Activated naive CD8-positive, alpha-beta T cell treated with anti-CD3 and anti-CD28 coated beads for 36 hours (primary cell): ENCODE results near the gene EBNA1BP2. TPM values are rescaled to one million over a fixed set of nuclear protein-coding genes. Genes with fewer than 3 reads are reported as not detected.
"Not testable (repeated sequence)": the region's sequence is repeated elsewhere in the genome, so short reads cannot be mapped to it uniquely, and the experiment has no call there.

Source experiments
- DNase-seq: peaks from one replicate; pipeline ENCODE4 v3.0.0; 2021
- H3K27ac Mint-ChIP-seq: one replicate; pipeline ENCODE4 v1.8.0; 2022; ENCODE audit warnings: mild to moderate bottlenecking, moderate library complexity, mixed read lengths
- H3K27me3 Mint-ChIP-seq: one replicate; pipeline ENCODE4 v1.8.0; 2022; ENCODE audit warnings: mild to moderate bottlenecking, mixed read lengths
- H3K36me3 Mint-ChIP-seq: one replicate; pipeline ENCODE4 v1.8.0; 2021; ENCODE audit warnings: mild to moderate bottlenecking, mixed read lengths
- H3K4me1 Mint-ChIP-seq: one replicate; pipeline ENCODE4 v1.8.0; 2021; ENCODE audit warnings: mixed read lengths
- H3K4me3 Mint-ChIP-seq: one replicate; pipeline ENCODE4 v1.8.0; 2022; ENCODE audit warnings: mild to moderate bottlenecking, moderate library complexity, mixed read lengths
- H3K9me3 Mint-ChIP-seq: one replicate; pipeline ENCODE4 v1.8.0; 2022; ENCODE audit warnings: mixed read lengths
- total RNA-seq, 2 experiments: library from RNA; stranded (reverse); gene quantifications; one replicate each; pipeline ENCODE4 v1.2.3, GENCODE V29; 2021

EBNA1BP2 gene
- total RNA-seq = 100 to 1,000 TPM; 164 to 167 TPM

- peak; percentile 89 for DNase-seq
- H3K27me3 Mint-ChIP-seq = peaks cover 16% of the 10 kb centered on the region
- H3K4me3 Mint-ChIP-seq = peak within 1 kb of the TSS; percentile 90
- peaks cover 2% of the 10 kb centered on the region for H3K9me3 Mint-ChIP-seq
- peaks cover 38% of the 10 kb centered on the region for H3K36me3 Mint-ChIP-seq
- peak within 1 kb of the TSS; percentile 96 for H3K27ac Mint-ChIP-seq
- peaks cover 30% of the 10 kb centered on the region for H3K4me1 Mint-ChIP-seq
These were observed at the start of gene EBNA1BP2, which contains the start of gene CFAP57 for GRCh38 chr1:43171876-43172526. EBNA1BP2 (minus strand) TSS chr1:43172290; CDS start chr1:43172118, 172 bp downstream. CFAP57 (plus strand) TSS chr1:43172330; CDS start chr1:43172754, 424 bp downstream.

- Mint-ChIP-seq H3K27ac (no peak overlapping the region), H3K36me3 (no peaks in the 10 kb centered on the region), H3K4me3 (no peak overlapping the region), H3K4me1 (peaks cover 8% of the 10 kb centered on the region), H3K27me3 (no peaks in the 10 kb centered on the region), H3K9me3 (no peaks in the 10 kb centered on the region)
- no peak for DNase-seq
These were observed 49.7 kb upstream of the EBNA1BP2 start for GRCh38 chr1:43221797-43222196.

GRCh38 chr1:43220905-43221778 lies 49.1 kb upstream of the EBNA1BP2 start:
- H3K4me3 Mint-ChIP-seq = no peak overlapping the region
- no peak for DNase-seq
- no peaks in the 10 kb centered on the region for H3K36me3 Mint-ChIP-seq
- no peaks in the 10 kb centered on the region for H3K27me3 Mint-ChIP-seq
- H3K27ac Mint-ChIP-seq = peak overlapping the region; percentile 23
- H3K4me1 Mint-ChIP-seq = peaks cover 8% of the 10 kb centered on the region
- H3K9me3 Mint-ChIP-seq = no peaks in the 10 kb centered on the region

GRCh38 chr1:43217747-43218146 lies 45.7 kb upstream of the EBNA1BP2 start:
- Mint-ChIP-seq H3K27me3 (peaks cover 4% of the 10 kb centered on the region), H3K9me3 (no peaks in the 10 kb centered on the region), H3K4me1 (peaks cover 8% of the 10 kb centered on the region), H3K4me3 (no peak overlapping the region), H3K36me3 (no peaks in the 10 kb centered on the region), H3K27ac (no peak overlapping the region)
- no peak for DNase-seq

- no peak overlapping the region for H3K27ac Mint-ChIP-seq
- peaks cover 4% of the 10 kb centered on the region for H3K27me3 Mint-ChIP-seq
- H3K36me3 Mint-ChIP-seq = no peaks in the 10 kb centered on the region
- H3K9me3 Mint-ChIP-seq = no peaks in the 10 kb centered on the region
- no peak for DNase-seq
- no peak overlapping the region for H3K4me3 Mint-ChIP-seq
- no peaks in the 10 kb centered on the region for H3K4me1 Mint-ChIP-seq
These were observed 42.7 kb upstream of the EBNA1BP2 start for GRCh38 chr1:43214501-43215444.

GRCh38 chr1:43208277-43208676 lies 36.2 kb upstream of the EBNA1BP2 start:
- not testable (repeated sequence) for DNase-seq, H3K36me3 Mint-ChIP-seq, H3K9me3 Mint-ChIP-seq, H3K4me3 Mint-ChIP-seq, H3K27ac Mint-ChIP-seq, H3K27me3 Mint-ChIP-seq, H3K4me1 Mint-ChIP-seq

GRCh38 chr1:43207229-43207853 lies 35.3 kb upstream of the EBNA1BP2 start:
- DNase-seq = no peak
- Mint-ChIP-seq H3K4me1 (no peaks in the 10 kb centered on the region), H3K27me3 (peaks cover 2% of the 10 kb centered on the region), H3K4me3 (no peak overlapping the region), H3K27ac (no peak overlapping the region), H3K9me3 (peaks cover 8% of the 10 kb centered on the region), H3K36me3 (no peaks in the 10 kb centered on the region)

- no peak for DNase-seq
- H3K4me3 Mint-ChIP-seq = no peak overlapping the region
- peaks cover 2% of the 10 kb centered on the region for H3K27me3 Mint-ChIP-seq
- no peaks in the 10 kb centered on the region for H3K36me3 Mint-ChIP-seq
- no peaks in the 10 kb centered on the region for H3K4me1 Mint-ChIP-seq
- peaks cover 8% of the 10 kb centered on the region for H3K9me3 Mint-ChIP-seq
- H3K27ac Mint-ChIP-seq = no peak overlapping the region
These were observed 34.6 kb upstream of the EBNA1BP2 start for GRCh38 chr1:43206600-43207228.

- H3K36me3 Mint-ChIP-seq = no peaks in the 10 kb centered on the region
- H3K27me3 Mint-ChIP-seq = peaks cover 2% of the 10 kb centered on the region
- H3K9me3 Mint-ChIP-seq = peaks cover 8% of the 10 kb centered on the region
- no peak overlapping the region for H3K4me3 Mint-ChIP-seq
- DNase-seq = no peak
- H3K27ac Mint-ChIP-seq = no peak overlapping the region
- no peaks in the 10 kb centered on the region for H3K4me1 Mint-ChIP-seq
These were observed 33.6 kb upstream of the EBNA1BP2 start for GRCh38 chr1:43205671-43206070.

GRCh38 chr1:43204394-43204793 lies 32.3 kb upstream of the EBNA1BP2 start:
- no peak for DNase-seq
- no peak overlapping the region for H3K27ac Mint-ChIP-seq
- H3K36me3 Mint-ChIP-seq = no peaks in the 10 kb centered on the region
- H3K9me3 Mint-ChIP-seq = peaks cover 8% of the 10 kb centered on the region
- no peak overlapping the region for H3K4me3 Mint-ChIP-seq
- H3K4me1 Mint-ChIP-seq = no peaks in the 10 kb centered on the region
- peaks cover 2% of the 10 kb centered on the region for H3K27me3 Mint-ChIP-seq

- H3K9me3 Mint-ChIP-seq = peaks cover 8% of the 10 kb centered on the region
- H3K4me1 Mint-ChIP-seq = no peaks in the 10 kb centered on the region
- no peak for DNase-seq
- peaks cover 2% of the 10 kb centered on the region for H3K27me3 Mint-ChIP-seq
- H3K4me3 Mint-ChIP-seq = no peak overlapping the region
- no peaks in the 10 kb centered on the region for H3K36me3 Mint-ChIP-seq
- no peak overlapping the region for H3K27ac Mint-ChIP-seq
These were observed 31.8 kb upstream of the EBNA1BP2 start for GRCh38 chr1:43203859-43204258.

GRCh38 chr1:43199093-43199726 lies 27.1 kb upstream of the EBNA1BP2 start:
- H3K27ac Mint-ChIP-seq = no peak overlapping the region
- no peak overlapping the region for H3K4me3 Mint-ChIP-seq
- peaks cover 2% of the 10 kb centered on the region for H3K36me3 Mint-ChIP-seq
- DNase-seq = no peak
- H3K27me3 Mint-ChIP-seq = peaks cover 13% of the 10 kb centered on the region
- H3K9me3 Mint-ChIP-seq = peaks cover 8% of the 10 kb centered on the region
- H3K4me1 Mint-ChIP-seq = no peaks in the 10 kb centered on the region

GRCh38 chr1:43197343-43198127 lies 25.4 kb upstream of the EBNA1BP2 start:
- Mint-ChIP-seq H3K4me1 (no peaks in the 10 kb centered on the region), H3K4me3 (no peak overlapping the region), H3K36me3 (peaks cover 2% of the 10 kb centered on the region), H3K27me3 (peaks cover 15% of the 10 kb centered on the region), H3K9me3 (peaks cover 5% of the 10 kb centered on the region), H3K27ac (no peak overlapping the region)
- no peak for DNase-seq
